GM18870 (cell line): Measurements from ENCODE around the gene PAK1.

ENCODE experiments used
- ATAC-seq: cut with Tn5 transposase; IDR thresholded peaks from one replicate; pipeline ENCODE4 v1.9.1; 2021; ENCODE audit warnings: moderate library complexity; ENCODE audit not compliant: unreplicated experiment

Gene PAK1

DNA sequence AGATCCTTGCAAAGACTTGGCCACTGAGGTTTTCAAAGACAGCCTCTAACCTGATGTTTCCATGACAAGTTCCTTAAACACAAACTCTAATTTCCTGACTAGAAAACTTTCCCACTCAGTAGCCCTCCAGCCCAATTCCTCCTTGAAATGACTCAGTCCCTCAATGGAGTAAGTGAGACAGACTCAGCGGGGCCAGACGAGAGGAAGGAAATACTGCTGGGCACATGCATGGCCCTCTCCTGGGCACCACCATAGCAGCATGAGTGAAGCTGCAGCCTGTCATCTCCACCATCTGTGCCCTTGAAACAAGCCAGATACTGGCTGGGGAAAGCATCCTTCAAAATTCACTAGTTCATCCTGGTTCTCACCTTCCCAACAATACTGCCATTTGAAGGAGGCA, 96.2 kb downstream of the PAK1 start:
- ATAC-seq: no peak

DNA sequence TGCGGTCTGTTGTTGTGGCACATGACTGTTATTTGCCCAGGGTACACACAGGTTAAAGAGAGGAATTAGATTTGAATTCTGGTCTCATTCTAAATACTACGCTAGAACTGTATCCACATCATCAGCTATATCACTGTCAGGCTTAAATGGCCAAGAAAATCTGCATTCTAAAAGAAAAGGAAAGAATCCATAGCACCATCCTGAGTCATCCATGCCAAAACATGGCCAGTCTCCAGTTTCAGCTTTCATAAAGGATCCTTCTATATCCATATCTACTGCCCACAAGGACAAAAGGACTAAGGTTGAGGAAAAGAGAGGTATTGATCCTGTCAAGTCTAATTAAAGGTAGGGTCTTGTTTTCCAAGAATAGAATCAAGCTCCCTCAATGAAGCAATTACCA, 98.8 kb downstream of the PAK1 start:
- ATAC-seq: no peak

DNA sequence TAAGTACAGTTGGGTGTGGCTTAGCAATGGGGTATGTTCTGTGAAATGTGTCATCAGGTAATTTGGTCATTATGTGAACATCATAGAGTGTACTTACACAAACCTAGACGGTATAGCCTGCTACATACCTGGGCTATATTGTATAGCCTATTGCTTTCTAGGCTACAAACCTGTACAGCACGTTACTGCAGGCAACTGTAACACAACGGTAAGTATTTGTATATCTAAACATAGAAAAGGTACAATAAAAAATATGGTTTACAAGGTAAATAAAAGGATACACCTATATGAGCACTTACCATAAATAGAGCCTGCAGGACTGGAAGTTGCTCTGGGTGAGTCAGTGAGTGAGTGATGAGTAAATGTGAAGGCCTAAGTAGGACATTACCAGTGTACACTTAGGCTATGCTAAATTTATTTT, 99.3 kb downstream of the PAK1 start:
- no peak for ATAC-seq

DNA sequence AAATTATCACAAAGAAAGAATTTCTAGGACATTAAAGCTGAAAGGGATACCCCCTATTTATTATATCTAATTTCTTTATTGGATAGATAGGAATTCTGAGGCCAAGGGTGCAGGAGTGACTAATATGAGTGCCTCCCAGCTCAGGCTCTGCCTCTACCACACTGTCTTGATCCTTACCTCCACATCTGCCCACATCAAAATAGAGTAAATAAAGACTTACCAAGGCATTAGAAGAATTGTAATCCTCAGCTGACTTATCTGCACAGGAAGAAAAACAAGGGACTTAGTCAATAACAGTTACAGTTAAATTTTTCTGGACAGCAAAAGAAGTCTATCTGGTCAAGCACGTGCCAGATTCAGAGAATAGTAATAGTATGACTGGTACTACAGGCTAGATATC, 99.8 kb downstream of the PAK1 start:
- ATAC-seq: no peak

DNA sequence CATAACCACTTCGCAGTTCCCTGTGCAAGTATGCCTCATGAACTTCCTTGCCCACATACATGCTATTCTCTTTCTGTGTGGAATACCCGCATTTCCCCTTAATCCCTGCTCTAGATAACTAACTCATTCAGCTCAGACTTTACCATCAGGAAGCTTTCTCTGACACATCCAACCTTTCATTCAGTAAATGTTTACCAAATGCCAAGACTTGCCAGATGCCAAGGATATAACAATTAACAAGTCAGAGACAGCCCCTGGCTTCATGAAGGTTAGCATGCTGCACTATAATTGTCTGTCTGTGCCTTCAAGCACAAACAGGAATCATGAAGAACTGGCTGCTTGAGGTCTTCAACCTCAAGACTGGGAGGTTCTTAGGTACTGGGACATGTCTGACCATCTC, 101.2 kb downstream of the PAK1 start:
- ATAC-seq: no peak

DNA sequence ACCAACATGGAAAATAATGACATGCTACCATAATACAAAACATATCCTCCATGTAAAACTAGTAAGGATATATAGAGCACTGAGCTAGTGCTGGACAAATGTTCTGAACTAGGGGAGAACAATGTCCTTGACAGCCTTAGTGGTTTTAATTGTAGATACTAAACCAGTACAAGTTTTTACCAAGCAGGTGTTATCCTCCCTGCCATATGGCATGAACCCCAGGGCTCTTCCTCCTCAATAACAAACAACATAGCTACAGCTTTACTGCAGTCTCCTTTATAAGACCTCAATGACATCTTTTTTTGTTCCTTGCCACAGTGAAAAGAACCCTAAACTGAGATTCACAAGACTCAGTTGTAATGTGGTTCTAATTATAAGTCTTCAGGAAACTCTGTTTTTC, 102.2 kb downstream of the PAK1 start:
- ATAC-seq: no peak

DNA sequence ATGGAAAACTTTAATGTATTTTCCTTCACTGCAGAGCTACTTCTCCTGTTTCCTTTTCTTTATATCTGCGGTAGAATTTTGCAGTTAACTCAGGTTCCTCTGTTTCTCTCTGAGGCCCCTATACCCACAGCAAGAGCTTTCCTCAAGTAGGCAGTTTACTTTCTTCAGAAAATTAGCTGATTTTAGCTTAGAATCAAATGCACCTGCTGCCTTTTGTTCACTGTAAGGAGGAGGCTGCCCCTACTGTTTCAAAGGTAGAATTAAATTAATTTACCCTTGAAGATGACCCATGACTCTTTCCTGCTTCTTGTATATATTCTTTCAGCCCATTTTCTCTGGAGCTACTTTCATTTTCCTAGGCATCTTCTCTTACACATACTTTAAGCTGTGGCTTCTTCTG, 103.7 kb downstream of the PAK1 start:
- no peak for ATAC-seq

DNA sequence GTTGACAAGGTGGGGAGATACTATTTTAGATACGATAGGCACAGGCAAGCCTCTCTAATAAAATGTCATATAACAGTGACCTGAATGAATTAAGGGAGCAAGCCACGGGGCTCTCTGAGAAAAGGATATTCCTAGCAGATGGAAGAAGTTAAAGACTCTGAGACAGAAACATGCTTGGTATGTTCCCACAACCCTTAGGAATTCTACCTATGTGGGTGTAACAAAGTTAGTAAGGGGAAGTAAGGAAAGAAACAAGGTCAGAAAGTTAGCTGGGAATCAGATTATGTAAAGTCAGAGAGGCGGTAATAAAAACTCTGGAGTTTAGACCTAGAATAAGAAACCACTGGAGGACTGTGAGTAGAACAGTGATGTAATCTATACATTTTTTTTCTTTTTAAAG, 112.7 kb downstream of the PAK1 start:
- no peak for ATAC-seq

DNA sequence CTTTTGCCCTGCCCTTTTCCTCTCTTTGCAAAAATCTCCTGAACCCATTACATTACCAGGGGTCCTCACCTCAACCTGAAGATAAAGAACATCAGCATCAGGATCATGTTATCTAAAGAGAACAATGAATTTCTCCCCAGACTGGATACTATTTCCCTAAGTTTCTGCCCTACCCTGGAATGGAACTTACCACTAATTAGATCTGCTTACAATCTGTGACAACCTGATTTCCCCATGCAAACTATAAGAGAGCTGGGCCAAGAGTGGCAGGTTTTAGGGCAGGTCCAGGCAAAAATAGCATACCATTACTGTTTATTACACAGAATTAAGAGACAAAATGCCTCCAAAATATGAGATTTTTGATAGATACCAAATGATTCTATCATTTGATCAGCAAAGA, 114.4 kb downstream of the PAK1 start:
- ATAC-seq: no peak

DNA sequence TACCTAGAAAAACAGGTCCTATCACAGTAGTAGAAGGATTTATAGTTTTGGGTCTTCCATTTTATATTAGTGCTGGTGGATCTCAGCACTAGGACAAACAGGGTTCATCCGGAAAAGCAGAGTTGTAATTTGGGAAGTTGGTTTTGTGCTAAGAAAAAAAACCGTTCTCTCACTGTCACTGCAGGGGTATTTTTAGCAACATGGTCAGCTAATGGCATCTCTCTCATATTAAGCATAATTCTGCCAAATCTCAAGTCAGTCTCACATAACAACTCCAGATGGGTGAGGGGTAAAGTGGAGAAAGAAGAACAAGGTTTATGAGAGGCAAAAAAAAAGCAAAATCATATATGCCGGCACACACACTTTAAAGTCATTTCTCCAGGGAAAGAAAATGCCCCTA, 120.8 kb downstream of the PAK1 start:
- ATAC-seq: no peak

DNA sequence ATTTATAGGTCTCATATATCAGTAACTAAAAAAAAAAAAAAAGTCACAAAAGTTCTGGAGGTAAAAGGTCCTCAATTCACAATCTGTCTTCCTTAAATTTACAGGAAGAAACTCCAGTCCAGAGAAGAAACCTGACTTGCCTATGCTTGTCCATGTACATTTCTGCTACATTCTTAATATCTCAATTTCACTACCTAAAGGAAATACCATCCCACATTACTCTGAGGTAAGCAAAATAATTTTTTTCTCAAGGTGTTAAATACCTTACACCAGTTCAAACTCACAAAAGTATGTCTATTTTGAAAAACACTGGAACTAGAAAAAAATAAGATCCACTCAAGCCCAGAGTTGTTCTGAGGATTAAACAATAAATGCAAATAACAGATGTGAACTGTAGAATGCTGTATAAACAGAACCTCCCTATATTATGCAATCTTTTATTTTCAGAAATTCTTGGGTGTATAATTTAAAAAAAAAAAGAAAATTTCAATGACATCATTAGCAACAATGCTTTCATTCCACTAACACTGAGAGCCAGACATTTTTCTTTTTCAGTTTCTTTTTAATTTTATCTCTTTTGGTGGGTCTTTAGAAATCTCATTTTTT, 122.5 kb downstream of the PAK1 start:
- no peak for ATAC-seq

DNA sequence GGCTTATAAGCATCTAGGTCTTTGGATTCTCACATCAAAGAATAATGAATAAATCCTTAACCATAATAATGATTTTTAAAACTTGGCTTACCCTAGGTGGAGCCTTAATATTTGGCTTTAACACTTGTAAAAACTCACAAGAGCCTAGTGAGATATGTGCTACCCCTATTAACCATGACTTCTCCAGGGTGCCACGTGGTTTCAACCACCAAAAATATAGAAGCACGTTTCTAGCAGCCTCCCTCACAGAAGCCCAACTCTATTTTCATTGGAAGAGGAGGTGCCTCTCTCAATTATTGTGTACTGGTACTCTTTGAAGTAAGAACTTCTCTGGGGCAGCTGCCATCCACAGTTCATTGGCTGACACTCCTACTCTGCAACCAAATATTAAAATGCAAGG, 125.9 kb downstream of the PAK1 start:
- ATAC-seq: no peak

DNA sequence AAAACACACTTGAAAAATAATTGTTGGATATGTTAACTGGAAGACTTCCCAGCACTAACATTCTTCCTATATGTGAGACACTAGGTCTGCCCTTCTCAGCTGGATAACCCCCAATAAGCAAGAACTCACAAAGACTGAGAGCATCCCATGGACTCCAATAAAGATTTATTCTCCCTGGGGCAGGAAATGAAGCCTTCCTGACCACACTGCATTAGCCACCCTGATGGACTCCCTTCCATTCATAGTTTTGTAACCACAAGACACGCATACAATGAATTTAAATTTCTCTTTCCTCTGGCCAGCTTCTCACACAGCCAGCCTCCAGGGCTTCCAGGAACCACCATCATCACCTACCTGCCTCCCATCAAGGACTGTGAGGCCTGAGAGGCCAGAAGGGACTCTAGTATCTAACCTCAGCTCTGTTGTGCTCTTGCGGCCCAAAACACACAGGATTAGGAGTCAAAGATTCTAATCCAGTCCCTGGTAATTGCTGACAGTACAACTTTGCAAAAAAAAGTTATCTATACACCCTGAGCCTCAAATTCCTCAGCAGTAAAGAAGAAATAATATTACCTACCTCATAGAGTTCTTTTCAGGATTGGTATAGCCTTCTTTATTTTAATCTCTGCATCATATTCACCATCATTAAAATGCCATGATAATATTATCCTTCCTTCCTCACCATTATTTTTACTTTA, 126.8 kb downstream of the PAK1 start:
- ATAC-seq: no peak

DNA sequence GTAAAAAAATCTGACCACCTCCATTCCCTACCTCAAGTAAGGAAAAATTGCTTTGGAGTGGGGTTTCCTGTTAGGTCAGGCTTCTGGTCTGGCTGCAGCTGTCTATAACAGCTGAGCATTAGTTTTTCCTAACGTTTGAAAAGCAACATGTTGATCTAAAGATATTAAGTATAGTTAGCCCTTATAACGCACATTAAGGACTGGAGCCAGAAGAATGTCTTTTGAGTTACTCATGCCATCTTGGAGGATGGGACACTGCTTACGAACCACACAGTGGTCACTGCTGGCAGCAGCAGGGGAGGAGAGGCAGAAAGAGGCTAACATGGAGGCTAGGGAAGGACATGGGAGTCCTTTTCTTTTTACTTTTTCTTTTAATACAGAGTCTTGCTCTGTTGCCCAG, 128.3 kb downstream of the PAK1 start:
- ATAC-seq: no peak

DNA sequence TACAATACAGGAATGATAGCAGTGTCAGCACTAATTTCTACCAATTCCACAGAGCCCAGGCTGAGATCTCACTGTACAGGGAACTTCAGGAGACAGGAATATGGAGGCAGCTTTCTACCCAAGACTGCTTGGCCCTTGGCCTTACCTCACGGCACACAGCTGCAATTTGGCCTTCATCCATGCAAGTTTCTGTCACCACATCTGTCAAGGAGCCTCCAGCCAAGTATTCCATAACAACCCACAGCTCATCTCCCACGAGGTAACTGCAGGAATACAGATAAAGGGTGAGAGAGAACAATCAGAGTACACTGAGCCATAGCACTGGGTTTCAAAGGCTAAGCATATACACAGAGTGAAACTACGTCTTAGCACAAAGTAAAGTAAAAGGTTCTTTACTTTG, 133.4 kb downstream of the PAK1 start:
- no peak for ATAC-seq

DNA sequence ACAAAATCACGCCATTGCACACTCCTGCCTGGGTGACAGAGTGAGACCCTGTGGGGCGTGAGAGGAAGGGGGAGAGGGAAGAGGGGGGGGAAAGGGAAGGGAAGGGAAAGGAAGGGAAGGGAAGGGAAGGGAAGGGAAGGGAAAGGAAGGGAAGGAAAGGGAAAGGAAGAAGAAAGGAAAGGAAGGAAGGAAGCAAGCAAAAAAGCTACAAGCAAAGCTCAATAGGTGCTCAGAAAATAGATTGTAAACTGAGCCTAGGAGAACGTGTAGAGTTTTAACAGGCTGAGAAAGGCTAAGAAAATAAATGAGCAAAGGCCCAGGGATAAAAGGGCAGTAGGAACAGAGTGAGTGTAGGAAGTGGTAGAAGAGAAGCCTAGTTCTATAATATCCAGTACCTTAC, 141.6 kb downstream of the PAK1 start:
- ATAC-seq: no peak

DNA sequence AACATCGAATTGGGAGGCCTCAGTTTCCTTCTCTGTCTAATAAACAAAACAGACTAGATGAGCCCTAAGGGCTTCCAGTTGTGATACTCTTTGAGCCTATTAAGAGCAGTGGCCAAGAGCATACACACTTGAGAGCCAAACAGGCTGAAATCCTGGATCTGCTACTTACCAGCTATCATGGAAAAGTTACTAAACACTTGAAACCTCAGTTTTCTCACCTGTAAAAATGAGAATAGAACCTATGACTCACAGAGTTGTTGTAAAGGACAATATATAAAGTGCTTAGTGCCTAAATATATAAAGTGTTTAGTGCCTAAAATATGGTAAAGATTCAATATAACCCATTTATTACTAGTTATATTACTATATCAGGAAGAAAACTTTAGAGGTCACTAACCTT, 148.7 kb downstream of the PAK1 start:
- no peak for ATAC-seq

DNA sequence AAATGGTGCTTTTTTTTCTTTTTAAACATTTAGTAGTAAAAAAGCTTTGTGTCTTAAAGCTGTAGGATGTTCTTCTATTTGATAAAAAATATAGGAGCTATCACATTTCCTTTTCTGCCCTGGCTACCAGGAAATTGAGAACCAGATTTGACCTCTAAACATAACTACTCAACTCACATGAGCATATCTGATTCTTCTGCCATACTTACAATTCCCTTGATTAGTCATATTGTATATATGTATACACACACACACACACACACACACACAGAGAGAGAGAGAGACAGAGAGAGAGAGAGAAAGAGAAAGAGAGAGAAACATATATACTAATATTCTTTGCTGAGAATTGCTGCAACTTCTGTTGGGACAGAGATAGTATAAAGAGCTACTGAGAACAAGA, 149.4 kb downstream of the PAK1 start:
- ATAC-seq: no peak

DNA sequence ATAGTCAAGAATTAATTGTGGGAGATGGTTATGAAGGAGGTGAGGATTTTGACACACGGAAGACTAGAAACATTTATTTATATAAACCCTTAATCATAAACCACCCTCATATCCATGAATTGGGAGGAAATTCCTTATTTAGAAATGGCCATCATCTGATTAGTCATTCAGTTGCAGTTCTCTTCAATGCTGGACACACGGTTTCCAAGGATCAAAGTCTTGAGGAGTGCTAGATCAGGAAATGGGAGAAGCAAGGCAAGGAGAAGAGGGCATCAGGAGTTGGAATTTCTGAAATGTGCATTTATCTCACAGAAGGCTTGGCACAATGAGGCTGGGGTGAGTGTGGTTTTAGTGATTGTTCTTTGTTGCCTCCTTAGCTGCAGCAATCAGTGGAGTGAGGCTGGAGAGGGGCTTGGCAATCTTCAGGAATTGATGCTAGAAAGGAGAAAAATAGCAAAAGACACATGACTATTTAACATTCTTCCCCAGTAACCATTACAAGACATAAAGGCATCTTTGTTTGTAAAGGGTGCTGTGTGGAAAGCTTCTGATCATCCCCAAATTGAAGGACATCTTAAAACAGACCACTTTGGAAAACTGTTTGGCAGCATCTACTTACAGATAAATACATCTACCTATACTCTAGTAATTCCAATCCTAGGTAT, 150.8 kb downstream of the PAK1 start:
- no peak for ATAC-seq

DNA sequence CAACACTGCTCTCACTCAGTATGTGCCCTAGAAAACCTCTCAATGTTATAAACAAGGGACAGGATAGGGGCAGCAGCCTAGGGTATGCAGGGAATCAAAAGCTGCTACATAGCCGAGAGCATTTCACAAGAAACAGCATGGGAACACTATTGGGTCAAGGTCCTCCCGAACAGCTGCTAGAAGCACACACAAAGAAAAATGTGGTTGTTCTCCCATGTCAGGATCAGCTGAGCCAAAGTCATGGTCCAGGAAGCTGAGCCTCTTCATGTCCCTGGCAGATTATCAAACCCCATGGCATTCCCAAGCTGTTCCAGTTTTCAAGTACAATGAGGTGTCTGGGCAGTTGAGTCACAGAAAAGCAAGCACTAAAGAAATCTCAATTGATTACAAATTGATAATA, 151.4 kb downstream of the PAK1 start:
- no peak for ATAC-seq

DNA sequence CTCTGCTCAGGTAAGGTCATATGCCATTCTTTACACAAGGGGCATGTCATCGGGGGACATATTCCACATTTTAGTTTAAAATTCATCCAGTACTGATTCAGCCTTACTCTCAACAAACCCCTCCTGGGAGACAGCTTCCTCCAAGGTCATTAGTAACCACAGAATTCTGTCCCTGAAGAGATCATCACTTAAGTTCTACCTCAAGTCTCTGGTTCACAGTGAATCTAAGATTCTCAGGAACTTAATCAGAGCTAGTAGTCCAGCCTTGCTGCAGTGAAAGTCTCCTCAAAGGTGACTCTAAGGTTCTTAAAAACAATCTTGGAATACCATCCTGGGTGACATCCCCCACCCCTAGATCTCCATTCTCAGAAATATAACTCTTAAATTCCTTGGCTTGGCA, 153.5 kb downstream of the PAK1 start:
- ATAC-seq: no peak

DNA sequence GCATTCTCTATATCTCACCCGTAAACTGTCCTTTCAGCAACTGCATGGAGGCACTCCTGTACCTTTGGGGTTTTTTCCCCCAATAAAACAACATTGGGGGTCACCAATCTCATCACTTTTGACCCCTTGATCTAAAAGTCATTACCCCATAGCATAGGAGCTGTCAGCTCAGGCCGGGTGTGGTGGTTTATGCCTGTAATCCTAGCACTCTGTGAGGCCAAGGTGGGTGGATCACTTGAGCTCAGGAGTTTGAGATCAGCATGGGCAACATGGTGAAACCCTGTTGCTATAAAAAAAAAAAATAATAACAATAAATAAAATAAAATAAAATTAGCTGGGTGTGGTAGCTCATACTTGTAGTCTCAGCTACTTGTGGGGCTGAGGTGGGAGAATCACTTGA, 155.3 kb downstream of the PAK1 start:
- ATAC-seq: no peak
